ENCODE results near the gene TOLLIP. TPM values are rescaled to one million over a fixed set of nuclear protein-coding genes. Genes with fewer than 3 reads are reported as not detected.

TOLLIP gene
- total RNA-seq, 1 experiment from 2014 or later = 53.4 TPM

DNA sequence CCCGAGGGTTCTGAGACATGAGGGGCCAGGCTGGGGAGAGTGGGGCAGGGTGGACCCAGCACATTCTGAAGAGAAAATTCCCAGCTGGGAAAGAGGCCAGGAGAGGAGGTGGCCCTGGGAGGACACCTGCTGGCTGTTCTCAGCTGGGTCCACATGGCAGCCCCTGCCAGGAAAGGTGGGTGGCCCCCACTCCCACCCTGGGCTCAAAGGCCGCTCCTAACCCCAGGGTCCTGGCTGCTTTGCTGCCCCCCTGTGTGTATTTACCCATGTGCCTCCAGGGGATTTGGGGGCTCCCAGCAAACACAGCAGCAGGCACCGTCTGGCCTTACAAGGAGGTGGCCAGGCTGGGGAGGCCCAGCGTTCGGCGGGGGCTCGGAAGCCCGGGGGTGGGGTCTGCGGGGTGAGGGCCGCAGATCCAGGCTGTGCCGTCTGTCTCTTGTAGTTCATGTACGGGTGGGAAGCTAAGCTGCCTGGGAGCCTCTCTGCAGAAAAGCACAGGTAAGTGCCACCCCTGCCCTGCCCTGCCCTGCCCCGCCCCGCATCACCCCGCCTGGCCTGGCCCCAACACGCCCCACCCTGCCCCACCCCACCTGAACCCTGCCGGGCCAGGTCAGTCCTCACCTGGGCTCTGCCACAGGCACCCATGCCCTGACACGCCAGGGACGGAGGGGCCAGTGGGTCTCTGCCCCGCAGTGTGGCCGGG is 75.9 kb downstream of the TOLLIP start:
- Mint-ChIP-seq H3K4me3 (ENCODE audit: low read depth, unreplicated experiment) (no peak overlapping the region), H3K4me1 (ENCODE audit: low read depth, unreplicated experiment) (peaks cover 9% of the 10 kb centered on the region), H3K9me3 (ENCODE audit: low read depth, unreplicated experiment) (no peaks in the 10 kb centered on the region), H3K36me3 (ENCODE audit: insufficient read depth, unreplicated experiment) (no peaks in the 10 kb centered on the region), H3K27ac (ENCODE audit: unreplicated experiment) (no peak overlapping the region), H3K27me3 (ENCODE audit: unreplicated experiment) (no peaks in the 10 kb centered on the region)
- TF ChIP-seq, protein P1, sequence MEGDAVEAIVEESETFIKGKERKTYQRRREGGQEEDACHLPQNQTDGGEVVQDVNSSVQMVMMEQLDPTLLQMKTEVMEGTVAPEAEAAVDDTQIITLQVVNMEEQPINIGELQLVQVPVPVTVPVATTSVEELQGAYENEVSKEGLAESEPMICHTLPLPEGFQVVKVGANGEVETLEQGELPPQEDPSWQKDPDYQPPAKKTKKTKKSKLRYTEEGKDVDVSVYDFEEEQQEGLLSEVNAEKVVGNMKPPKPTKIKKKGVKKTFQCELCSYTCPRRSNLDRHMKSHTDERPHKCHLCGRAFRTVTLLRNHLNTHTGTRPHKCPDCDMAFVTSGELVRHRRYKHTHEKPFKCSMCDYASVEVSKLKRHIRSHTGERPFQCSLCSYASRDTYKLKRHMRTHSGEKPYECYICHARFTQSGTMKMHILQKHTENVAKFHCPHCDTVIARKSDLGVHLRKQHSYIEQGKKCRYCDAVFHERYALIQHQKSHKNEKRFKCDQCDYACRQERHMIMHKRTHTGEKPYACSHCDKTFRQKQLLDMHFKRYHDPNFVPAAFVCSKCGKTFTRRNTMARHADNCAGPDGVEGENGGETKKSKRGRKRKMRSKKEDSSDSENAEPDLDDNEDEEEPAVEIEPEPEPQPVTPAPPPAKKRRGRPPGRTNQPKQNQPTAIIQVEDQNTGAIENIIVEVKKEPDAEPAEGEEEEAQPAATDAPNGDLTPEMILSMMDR (IDR thresholded peaks at IDR 0.05; ENCODE audit: unreplicated experiment) = peak; percentile 39
- CTCF ChIA-PET = interaction anchor here (0.6 to 0.9 kb wide), 2 partner anchors 31 to 81 kb away, joined by 3 read pairs; no protein-coding TSS in a partner anchor
- peak; percentile 54 for DNase-seq
- no TSS peak for BruUV-seq (replicated peaks)
- intact Hi-C loops (cut with micrococcal nuclease; ENCODE audit: unreplicated experiment) = loop anchor here (1.0 kb wide), 1 partner anchor 119 kb away; no protein-coding TSS in a partner anchor

DNA sequence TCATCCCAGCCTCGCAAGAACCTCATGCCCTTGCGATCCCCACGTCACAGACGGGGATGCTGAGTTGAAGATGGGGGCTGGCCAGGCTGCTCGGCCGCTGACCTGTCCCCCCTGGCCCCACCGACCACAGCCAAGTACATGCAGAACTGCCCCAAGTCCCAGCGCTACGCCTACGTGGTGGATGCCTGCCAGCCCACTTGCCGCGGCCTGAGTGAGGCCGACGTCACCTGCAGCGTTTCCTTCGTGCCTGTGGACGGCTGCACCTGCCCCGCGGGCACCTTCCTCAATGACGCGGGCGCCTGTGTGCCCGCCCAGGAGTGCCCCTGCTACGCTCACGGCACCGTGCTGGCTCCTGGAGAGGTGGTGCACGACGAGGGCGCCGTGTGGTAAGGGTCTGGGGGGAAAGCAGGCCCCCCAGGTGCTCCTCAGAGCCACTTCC is 76.5 kb downstream of the TOLLIP start:
- BruUV-seq (replicated peaks) = no TSS peak
- intact Hi-C loops (cut with micrococcal nuclease; ENCODE audit: unreplicated experiment) = loop anchor here (1.0 kb wide), 1 partner anchor 119 kb away; no protein-coding TSS in a partner anchor
- Mint-ChIP-seq H3K9me3 (ENCODE audit: low read depth, unreplicated experiment) (no peaks in the 10 kb centered on the region), H3K36me3 (ENCODE audit: insufficient read depth, unreplicated experiment) (no peaks in the 10 kb centered on the region), H3K27me3 (ENCODE audit: unreplicated experiment) (no peaks in the 10 kb centered on the region), H3K4me3 (ENCODE audit: low read depth, unreplicated experiment) (no peak overlapping the region), H3K27ac (ENCODE audit: unreplicated experiment) (no peak overlapping the region), H3K4me1 (ENCODE audit: low read depth, unreplicated experiment) (peaks cover 9% of the 10 kb centered on the region)
- TF ChIP-seq, protein P1 (IDR thresholded peaks at IDR 0.05; ENCODE audit: unreplicated experiment) = no peak
- CTCF ChIA-PET = interaction anchor here (0.9 kb wide), 1 partner anchor 30 kb away, joined by 3 read pairs; no protein-coding TSS in a partner anchor
- DNase-seq = no peak

DNA sequence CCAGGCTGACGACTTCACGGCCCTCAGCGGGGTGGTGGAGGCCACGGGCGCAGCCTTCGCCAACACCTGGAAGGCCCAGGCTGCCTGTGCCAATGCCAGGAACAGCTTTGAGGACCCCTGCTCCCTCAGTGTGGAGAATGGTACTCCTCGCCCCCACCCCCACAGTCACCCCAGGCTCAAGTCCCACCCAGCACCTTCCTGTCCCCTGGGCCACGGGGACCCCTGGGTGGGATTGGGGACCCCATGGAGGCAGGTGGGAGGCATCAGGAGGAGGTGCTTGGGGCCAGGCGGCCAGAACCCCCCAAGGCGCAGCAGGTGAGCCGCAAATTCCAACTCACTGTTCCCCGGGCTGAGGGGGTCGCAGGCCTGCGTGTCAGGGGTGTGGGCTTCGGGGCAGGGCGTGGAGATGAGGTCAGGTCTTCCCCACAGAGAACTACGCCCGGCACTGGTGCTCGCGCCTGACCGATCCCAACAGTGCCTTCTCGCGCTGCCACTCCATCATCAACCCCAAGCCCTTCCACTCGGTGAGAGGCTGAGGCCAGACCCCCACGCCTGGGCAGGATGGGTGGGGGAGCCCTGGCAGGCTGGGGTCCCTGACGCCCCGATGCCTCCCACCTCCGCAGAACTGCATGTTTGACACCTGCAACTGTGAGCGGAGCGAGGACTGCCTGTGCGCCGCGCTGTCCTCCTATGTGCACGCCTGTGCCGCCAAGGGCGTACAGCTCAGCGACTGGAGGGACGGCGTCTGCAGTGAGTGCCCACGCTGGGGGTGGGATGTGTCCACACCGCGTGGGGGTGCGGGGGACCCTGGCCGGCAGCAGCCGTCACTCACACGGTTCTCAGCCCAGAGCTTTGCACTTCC is 77.2 kb downstream of the TOLLIP start:
- Mint-ChIP-seq H3K4me3 (ENCODE audit: low read depth, unreplicated experiment) (no peak overlapping the region), H3K27me3 (ENCODE audit: unreplicated experiment) (no peaks in the 10 kb centered on the region), H3K9me3 (ENCODE audit: low read depth, unreplicated experiment) (no peaks in the 10 kb centered on the region), H3K36me3 (ENCODE audit: insufficient read depth, unreplicated experiment) (no peaks in the 10 kb centered on the region), H3K4me1 (ENCODE audit: low read depth, unreplicated experiment) (peaks cover 5% of the 10 kb centered on the region), H3K27ac (ENCODE audit: unreplicated experiment) (no peak overlapping the region)
- no TSS peak for BruUV-seq (replicated peaks)
- CTCF ChIA-PET = no interaction called here
- no peak for DNase-seq
- TF ChIP-seq, protein P1 (IDR thresholded peaks at IDR 0.05; ENCODE audit: unreplicated experiment) = no peak
- intact Hi-C loops (cut with micrococcal nuclease; ENCODE audit: unreplicated experiment) = no loop called here

DNA sequence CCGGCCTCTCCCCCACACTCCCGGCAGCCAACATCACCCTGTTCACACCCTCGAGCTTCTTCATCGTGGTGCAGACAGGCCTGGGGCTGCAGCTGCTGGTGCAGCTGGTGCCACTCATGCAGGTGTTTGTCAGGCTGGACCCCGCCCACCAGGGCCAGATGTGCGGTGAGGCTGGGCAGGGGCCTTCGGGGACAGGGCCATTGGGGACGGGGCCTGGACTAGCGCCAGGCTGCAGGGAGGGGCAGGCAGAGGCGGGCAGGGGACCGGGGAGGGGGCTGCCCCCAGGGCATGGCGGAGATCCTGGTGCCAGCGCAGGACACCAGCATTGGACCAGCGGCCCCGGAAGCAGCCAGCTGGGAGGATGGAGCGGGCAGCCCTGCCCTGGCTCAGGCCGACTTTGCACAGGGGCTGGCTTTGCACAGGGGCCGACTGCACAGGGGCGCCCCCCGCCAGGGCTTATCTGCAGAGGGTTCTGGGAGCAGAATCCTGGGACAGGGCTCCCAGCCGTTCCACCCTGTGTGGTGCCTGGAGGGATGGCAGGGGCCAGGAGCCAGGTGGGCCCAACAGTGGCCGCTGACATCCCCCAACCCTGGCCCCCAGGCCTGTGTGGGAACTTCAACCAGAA is 77.9 kb downstream of the TOLLIP start:
- H3K4me3 Mint-ChIP-seq (ENCODE audit: low read depth, unreplicated experiment) = no peak overlapping the region
- BruUV-seq (replicated peaks) = no TSS peak
- intact Hi-C loops (cut with micrococcal nuclease; ENCODE audit: unreplicated experiment) = no loop called here
- DNase-seq = no peak
- no peaks in the 10 kb centered on the region for H3K27me3 Mint-ChIP-seq (ENCODE audit: unreplicated experiment)
- no peaks in the 10 kb centered on the region for H3K4me1 Mint-ChIP-seq (ENCODE audit: low read depth, unreplicated experiment)
- no peak overlapping the region for H3K27ac Mint-ChIP-seq (ENCODE audit: unreplicated experiment)
- TF ChIP-seq, protein P1 (IDR thresholded peaks at IDR 0.05; ENCODE audit: unreplicated experiment) = no peak
- CTCF ChIA-PET = interaction anchor here (0.6 kb wide), 1 partner anchor 72 kb away, joined by 11 read pairs; no protein-coding TSS in a partner anchor
- no peaks in the 10 kb centered on the region for H3K9me3 Mint-ChIP-seq (ENCODE audit: low read depth, unreplicated experiment)
- H3K36me3 Mint-ChIP-seq (ENCODE audit: insufficient read depth, unreplicated experiment) = no peaks in the 10 kb centered on the region
